CD4-positive, alpha-beta memory T cell (primary cell): ENCODE results near the gene ABCA13. TPM values are rescaled to one million over a fixed set of nuclear protein-coding genes. Genes with fewer than 3 reads are reported as not detected.

Experiments used
- CTCF ChIA-PET: fragments of 350-600 bp; sonication (Branson Sonifier 250); formaldehyde crosslinking; loops from one replicate; lab custom pipeline; 2021; ENCODE audit warnings: inconsistent platforms; ENCODE audit not compliant: partially characterized antibody; lab: Charles Lee
- POLR2A ChIA-PET: fragments of 350-600 bp; sonication (Branson Sonifier 250); formaldehyde crosslinking; loops from one replicate; lab custom pipeline; 2021; ENCODE audit not compliant: partially characterized antibody; lab: Charles Lee
- DNase-seq, 5 donors: peaks; one replicate each; pipeline versions ENCODE4 v3.0.0 to v3.0.0-alpha.2; 2020 to 2022; ENCODE audit warnings: mixed read lengths in 1 of 5
- H3K27ac ChIP-seq: one replicate; pipeline ENCODE4 v1.7.0; 2013; ENCODE audit warnings: low read depth, low read length
- H3K27me3 ChIP-seq: 2 replicates; pipeline ENCODE4 v1.7.0; 2013; ENCODE audit warnings: mild to moderate bottlenecking, low read length, moderate library complexity; ENCODE audit not compliant: insufficient read depth
- H3K36me3 ChIP-seq: 2 replicates; pipeline ENCODE4 v1.7.0; 2013; ENCODE audit warnings: mild to moderate bottlenecking, low read length, moderate library complexity; ENCODE audit not compliant: insufficient read depth
- H3K4me1 ChIP-seq: 2 replicates; pipeline ENCODE4 v1.7.0; 2013; ENCODE audit warnings: mild to moderate bottlenecking, low read length, moderate library complexity; ENCODE audit not compliant: insufficient read depth
- H3K4me3 ChIP-seq, 2 donors: one replicate each; pipeline ENCODE4 v1.7.0; 2013; ENCODE audit warnings: low read length in 2 of 2, mild to moderate bottlenecking in 1 of 2
- H3K9me3 ChIP-seq, 2 donors: one replicate each; pipeline ENCODE4 v1.7.0; 2013; ENCODE audit warnings: low read length in 2 of 2, control low read depth in 1 of 2; ENCODE audit not compliant: control insufficient read depth in 1 of 2
- H3K27ac Mint-ChIP-seq, 7 donors: one replicate each; pipeline ENCODE4 v1.8.0; 2020 to 2021; ENCODE audit warnings: mixed read lengths in 7 of 7, mild to moderate bottlenecking in 6 of 7, inconsistent platforms in 3 of 7, moderate library complexity in 3 of 7
- H3K27me3 Mint-ChIP-seq, 2 donors: one replicate each; pipeline ENCODE4 v1.8.0; 2020 to 2021; ENCODE audit warnings: mixed read lengths in 2 of 2
- H3K36me3 Mint-ChIP-seq, 2 donors: one replicate each; pipeline ENCODE4 v1.8.0; 2020 to 2021; ENCODE audit warnings: mixed read lengths in 2 of 2, inconsistent platforms in 1 of 2, mild to moderate bottlenecking in 1 of 2
- H3K4me1 Mint-ChIP-seq, 4 donors: one replicate each; pipeline ENCODE4 v1.8.0; 2020 to 2021; ENCODE audit warnings: mixed read lengths in 4 of 4, mild to moderate bottlenecking in 1 of 4
- H3K4me3 Mint-ChIP-seq, 8 donors: one replicate each; pipeline ENCODE4 v1.8.0; 2020 to 2021; ENCODE audit warnings: mixed read lengths in 8 of 8, mild to moderate bottlenecking in 7 of 8, moderate library complexity in 6 of 8, inconsistent platforms in 3 of 8
- H3K9me3 Mint-ChIP-seq, 8 donors: one replicate each; pipeline ENCODE4 v1.8.0; 2020 to 2021; ENCODE audit warnings: mixed read lengths in 8 of 8, mild to moderate bottlenecking in 5 of 8, inconsistent platforms in 3 of 8, moderate library complexity in 1 of 8
- intact Hi-C: fragments of 100-400 bp; cut with micrococcal nuclease; formaldehyde crosslinking; loops from one replicate; pipeline ENCODE4 v1.15.1; 2023
- polyA plus RNA-seq, 2 donors: library from polyadenylated mRNA; unstranded; fragments of 300-500 nt; fragmentation: Illumina TruSeq; gene quantifications; one replicate each; pipeline ENCODE4 v1.2.3, GENCODE V29; 2021
- total RNA-seq, 2 experiments: library from RNA; stranded (reverse); gene quantifications; one replicate each; pipeline ENCODE4 v1.2.3, GENCODE V29; 2021

ABCA13 gene
- total and polyA plus RNA-seq, 4 experiments from 2014 or later = not detected

DNA sequence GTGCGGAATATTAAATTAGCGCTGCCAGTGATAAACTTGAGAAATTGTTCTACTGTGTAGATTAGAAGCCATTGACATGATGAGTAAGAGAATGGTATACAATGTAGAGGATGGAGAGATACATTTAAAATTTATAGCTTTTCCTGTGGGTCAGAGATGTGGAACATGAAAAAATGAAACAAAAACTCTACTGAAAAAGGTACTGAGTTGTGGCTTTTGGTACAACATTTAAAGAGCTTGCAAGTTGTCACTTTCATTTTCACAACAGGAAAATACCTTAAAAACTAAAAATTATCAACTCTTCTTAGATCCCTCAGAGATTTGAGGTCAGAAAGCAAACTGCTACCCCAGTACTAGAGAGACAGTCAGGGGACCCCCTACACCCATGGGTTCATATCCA is 404.3 kb downstream of the ABCA13 start:
- H3K4me3 ChIP-seq = no peak overlapping the region
- Mint-ChIP-seq H3K27ac (no peak overlapping the region), H3K4me3 (no peak overlapping the region), H3K9me3 (peaks cover 0 to 8% (median 3%) of the 10 kb centered on the region in 8 donors), H3K27me3 (no peaks in the 10 kb centered on the region), H3K36me3 (no peaks in the 10 kb centered on the region), H3K4me1 (no peaks in the 10 kb centered on the region)
- ChIA-PET CTCF (no interaction called here), POLR2A (no interaction called here)
- no peak for DNase-seq
- no peak overlapping the region for H3K27ac ChIP-seq
- H3K4me1 ChIP-seq = no peaks in the 10 kb centered on the region
- H3K9me3 ChIP-seq = no peaks in the 10 kb centered on the region
- intact Hi-C loops = no loop called here
- no peaks in the 10 kb centered on the region for H3K27me3 ChIP-seq
- no peaks in the 10 kb centered on the region for H3K36me3 ChIP-seq

DNA sequence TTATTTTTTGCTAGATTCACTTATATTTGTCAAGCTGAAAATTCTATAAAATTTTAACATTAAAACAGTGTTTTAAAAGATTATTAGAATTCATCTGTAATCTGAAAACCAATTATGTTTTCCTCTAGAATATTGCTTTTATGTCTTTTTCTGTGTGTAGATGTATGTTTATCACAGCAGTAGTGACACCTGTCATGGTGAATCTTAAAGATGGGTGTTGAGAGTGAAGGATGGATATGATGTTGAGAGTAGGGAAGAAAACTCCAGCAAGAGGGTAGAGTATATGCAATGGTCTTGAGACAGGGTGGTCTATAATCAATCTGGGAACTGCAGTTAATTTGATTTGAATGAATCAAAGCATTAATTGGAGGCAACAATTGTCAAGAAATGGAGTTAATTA is 416.2 kb downstream of the ABCA13 start:
- Histone ChIP-seq H3K9me3 (no peaks in the 10 kb centered on the region), H3K36me3 (no peaks in the 10 kb centered on the region), H3K4me3 (no peak overlapping the region), H3K27me3 (no peaks in the 10 kb centered on the region), H3K4me1 (no peaks in the 10 kb centered on the region), H3K27ac (no peak overlapping the region)
- peaks cover 0 to 3% (median under 1%) of the 10 kb centered on the region in 8 donors for H3K9me3 Mint-ChIP-seq
- H3K27ac Mint-ChIP-seq = no peak overlapping the region
- no peaks in the 10 kb centered on the region for H3K27me3 Mint-ChIP-seq
- CTCF ChIA-PET = no interaction called here
- H3K36me3 Mint-ChIP-seq = no peaks in the 10 kb centered on the region
- no peaks in the 10 kb centered on the region for H3K4me1 Mint-ChIP-seq
- H3K4me3 Mint-ChIP-seq = no peak overlapping the region
- POLR2A ChIA-PET = no interaction called here
- DNase-seq = no peak
- intact Hi-C loops = no loop called here

DNA sequence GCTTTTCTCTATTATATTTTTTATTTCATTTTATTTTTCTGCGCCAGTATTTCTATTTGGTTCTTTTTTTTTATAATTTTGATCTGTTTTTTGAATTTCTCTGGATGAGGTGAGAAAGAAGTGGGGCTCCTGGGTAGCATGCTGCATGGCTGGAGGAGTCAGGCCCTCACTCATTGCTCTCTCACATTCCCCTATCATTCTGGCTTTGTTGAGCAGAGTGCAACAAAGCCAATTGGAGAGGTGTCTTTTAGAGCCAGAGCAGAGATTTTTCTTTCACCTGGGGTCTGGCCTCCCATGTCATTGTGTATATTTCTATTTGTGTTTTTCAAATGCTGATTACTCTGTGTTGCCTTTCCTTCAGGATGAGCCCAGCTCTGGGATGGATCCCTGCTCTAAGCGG is 423.1 kb downstream of the ABCA13 start:
- intact Hi-C loops = no loop called here

DNA sequence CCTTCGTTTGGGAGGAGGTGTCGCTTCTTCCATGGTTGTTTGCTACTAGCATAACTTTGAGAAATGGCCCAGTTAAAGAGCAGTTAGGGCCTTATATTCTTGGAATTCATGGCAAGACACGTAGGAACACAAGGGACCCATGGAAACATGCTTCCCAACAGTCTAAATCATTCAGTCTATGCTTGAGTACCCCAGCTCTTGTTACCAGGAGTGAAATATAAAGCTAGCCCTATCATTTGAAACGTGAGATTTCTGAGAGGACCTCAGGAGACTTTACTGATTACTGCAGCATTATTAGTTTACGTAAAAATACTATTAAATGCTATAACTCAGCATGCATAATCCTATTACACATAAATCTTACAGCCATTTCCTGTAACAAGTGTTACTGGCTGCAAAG is 424.5 kb downstream of the ABCA13 start:
- ChIA-PET CTCF (no interaction called here), POLR2A (no interaction called here)
- H3K27me3 Mint-ChIP-seq = no peaks in the 10 kb centered on the region
- Histone ChIP-seq H3K4me3 (no peak overlapping the region), H3K36me3 (no peaks in the 10 kb centered on the region), H3K9me3 (no peaks in the 10 kb centered on the region), H3K27ac (no peak overlapping the region), H3K27me3 (no peaks in the 10 kb centered on the region), H3K4me1 (no peaks in the 10 kb centered on the region)
- intact Hi-C loops = no loop called here
- no peak for DNase-seq
- peaks cover 0 to 5% (median 0%) of the 10 kb centered on the region in 8 donors for H3K9me3 Mint-ChIP-seq
- H3K4me3 Mint-ChIP-seq = no peak overlapping the region
- no peaks in the 10 kb centered on the region for H3K36me3 Mint-ChIP-seq
- no peak overlapping the region for H3K27ac Mint-ChIP-seq
- no peaks in the 10 kb centered on the region for H3K4me1 Mint-ChIP-seq

More for the DNA sequence above, 423.1 kb downstream of the ABCA13 start:
- no peak overlapping the region for H3K27ac Mint-ChIP-seq
- H3K9me3 ChIP-seq = no peaks in the 10 kb centered on the region
- H3K4me3 ChIP-seq = no peak overlapping the region
- no peaks in the 10 kb centered on the region for H3K4me1 Mint-ChIP-seq
- no peak overlapping the region for H3K27ac ChIP-seq
- H3K36me3 Mint-ChIP-seq = no peaks in the 10 kb centered on the region
- no peak for DNase-seq
- no peaks in the 10 kb centered on the region for H3K36me3 ChIP-seq
- no peak overlapping the region for H3K4me3 Mint-ChIP-seq
- no peaks in the 10 kb centered on the region for H3K27me3 Mint-ChIP-seq
- no peaks in the 10 kb centered on the region for H3K4me1 ChIP-seq
- CTCF ChIA-PET = no interaction called here
- no peaks in the 10 kb centered on the region for H3K27me3 ChIP-seq
- H3K9me3 Mint-ChIP-seq = peaks cover 0 to 5% (median 0%) of the 10 kb centered on the region in 8 donors
- POLR2A ChIA-PET = no interaction called here

DNA sequence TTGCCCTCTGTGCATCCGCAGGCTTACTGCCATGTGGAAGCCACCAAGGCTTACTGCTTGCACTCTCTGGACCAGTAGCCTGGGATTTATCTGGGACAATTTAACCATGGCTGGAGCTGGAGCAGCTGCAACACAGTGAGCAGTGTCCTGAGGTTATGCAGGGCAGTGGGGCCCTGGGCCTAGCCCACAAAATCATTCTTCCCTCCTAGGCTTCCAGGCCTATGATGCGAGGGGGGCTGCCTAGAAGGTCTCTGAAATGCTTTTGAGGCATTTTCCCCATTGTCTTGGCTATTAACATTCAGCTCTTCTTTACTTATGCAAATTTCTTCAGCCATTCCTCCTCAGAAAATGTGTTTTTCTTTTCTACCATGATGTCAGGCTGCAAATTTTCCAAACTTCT is 439.4 kb downstream of the ABCA13 start:
- no peak overlapping the region for H3K27ac ChIP-seq
- ChIA-PET CTCF (no interaction called here), POLR2A (no interaction called here)
- Mint-ChIP-seq H3K36me3 (no peaks in the 10 kb centered on the region), H3K27me3 (no peaks in the 10 kb centered on the region), H3K4me1 (no peaks in the 10 kb centered on the region), H3K27ac (no peak overlapping the region), H3K9me3 (peaks cover 0 to 12% (median 4%) of the 10 kb centered on the region in 8 donors), H3K4me3 (no peak overlapping the region)
- H3K36me3 ChIP-seq = no peaks in the 10 kb centered on the region
- H3K4me1 ChIP-seq = no peaks in the 10 kb centered on the region
- H3K27me3 ChIP-seq = no peaks in the 10 kb centered on the region
- H3K9me3 ChIP-seq = no peaks in the 10 kb centered on the region
- intact Hi-C loops = no loop called here
- H3K4me3 ChIP-seq = no peak overlapping the region
- no peak for DNase-seq

DNA sequence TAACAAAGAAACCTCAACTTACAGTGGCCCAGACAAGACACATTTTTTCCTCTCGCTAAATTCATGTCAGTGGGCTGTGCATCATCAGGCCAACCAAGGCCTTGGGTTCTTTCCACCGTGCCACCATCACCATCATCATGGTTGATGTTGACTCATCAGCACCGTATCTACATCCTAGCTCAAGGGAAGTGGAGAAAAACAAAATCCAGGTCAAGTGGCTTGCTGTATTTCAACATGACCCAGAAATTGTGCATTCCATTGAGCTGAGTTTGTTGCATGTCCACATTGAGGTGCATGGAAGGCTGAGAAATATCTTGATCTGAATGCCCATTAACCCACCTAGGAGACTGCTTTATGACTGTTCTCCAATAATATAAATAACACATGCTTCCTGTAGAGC is 440.7 kb downstream of the ABCA13 start:
- no peaks in the 10 kb centered on the region for H3K4me1 Mint-ChIP-seq
- Histone ChIP-seq H3K27ac (no peak overlapping the region), H3K4me1 (no peaks in the 10 kb centered on the region), H3K4me3 (no peak overlapping the region), H3K36me3 (no peaks in the 10 kb centered on the region), H3K9me3 (no peaks in the 10 kb centered on the region), H3K27me3 (no peaks in the 10 kb centered on the region)
- POLR2A ChIA-PET = no interaction called here
- CTCF ChIA-PET = no interaction called here
- no peak overlapping the region for H3K4me3 Mint-ChIP-seq
- no peaks in the 10 kb centered on the region for H3K36me3 Mint-ChIP-seq
- no peak overlapping the region for H3K27ac Mint-ChIP-seq
- no peaks in the 10 kb centered on the region for H3K27me3 Mint-ChIP-seq
- peaks cover 0 to 7% (median 3%) of the 10 kb centered on the region in 8 donors for H3K9me3 Mint-ChIP-seq
- no peak for DNase-seq
- intact Hi-C loops = no loop called here

DNA sequence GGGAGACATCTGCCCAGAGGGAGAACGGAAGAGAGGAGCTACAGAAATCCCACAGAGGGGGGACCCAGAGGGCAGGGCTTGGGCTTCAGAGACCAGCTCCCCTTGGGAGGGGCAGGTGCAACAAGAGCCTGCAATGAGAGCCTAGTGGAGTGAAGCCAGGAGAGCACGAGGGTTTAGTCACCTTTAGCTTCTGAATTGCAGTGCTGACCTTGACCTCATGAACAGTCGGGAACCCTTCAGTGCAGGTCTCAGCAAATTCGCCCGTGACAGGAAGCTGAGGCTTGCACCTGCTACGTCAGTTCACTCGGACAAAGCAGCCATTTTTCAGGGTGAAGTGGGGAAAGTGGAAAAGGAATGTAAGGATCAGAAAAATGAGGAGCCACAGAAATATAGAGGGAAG is 446.2 kb downstream of the ABCA13 start:
- ChIA-PET POLR2A (no interaction called here), CTCF (no interaction called here)
- Mint-ChIP-seq H3K9me3 (peaks cover 0 to 13% (median 4%) of the 10 kb centered on the region in 8 donors), H3K27me3 (peaks cover 0 to 1% of the 10 kb centered on the region in 2 donors), H3K36me3 (no peaks in the 10 kb centered on the region), H3K27ac (peak overlapping the region in 1 of 7 donors; percentile 13), H3K4me1 (peaks cover 0 to 1% (median 0%) of the 10 kb centered on the region in 4 donors), H3K4me3 (no peak overlapping the region)
- no peaks in the 10 kb centered on the region for H3K9me3 ChIP-seq
- H3K4me3 ChIP-seq = no peak overlapping the region
- intact Hi-C loops = no loop called here
- H3K27me3 ChIP-seq = no peaks in the 10 kb centered on the region
- no peak for DNase-seq
- no peak overlapping the region for H3K27ac ChIP-seq
- H3K36me3 ChIP-seq = no peaks in the 10 kb centered on the region
- H3K4me1 ChIP-seq = no peaks in the 10 kb centered on the region

DNA sequence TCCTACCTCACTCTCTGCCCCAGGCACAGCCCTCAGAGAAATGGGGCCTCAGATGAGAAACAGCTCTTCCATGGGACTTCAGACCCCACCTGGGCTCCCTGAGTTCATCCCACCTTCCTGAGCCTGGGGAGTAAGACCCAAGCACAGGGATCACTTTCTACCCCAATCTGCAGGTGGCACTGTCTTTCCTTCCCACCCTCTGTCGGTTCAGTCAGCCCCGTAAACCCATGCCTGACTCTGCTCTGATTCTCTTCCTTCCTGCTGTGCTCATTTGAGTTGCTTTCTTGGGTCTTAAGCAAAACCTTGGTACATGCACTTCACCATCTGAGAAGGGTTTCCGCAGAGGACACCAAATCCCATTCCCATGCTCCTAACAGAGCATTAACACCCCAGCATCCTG is 446.7 kb downstream of the ABCA13 start:
- Histone ChIP-seq H3K27ac (no peak overlapping the region), H3K9me3 (no peaks in the 10 kb centered on the region), H3K27me3 (no peaks in the 10 kb centered on the region), H3K4me3 (no peak overlapping the region), H3K36me3 (no peaks in the 10 kb centered on the region), H3K4me1 (no peaks in the 10 kb centered on the region)
- Mint-ChIP-seq H3K9me3 (peaks cover 0 to 13% (median 4%) of the 10 kb centered on the region in 8 donors), H3K27me3 (peaks cover 0 to 1% of the 10 kb centered on the region in 2 donors), H3K36me3 (no peaks in the 10 kb centered on the region), H3K4me3 (no peak overlapping the region), H3K27ac (no peak overlapping the region), H3K4me1 (peaks cover 0 to 1% (median 0%) of the 10 kb centered on the region in 4 donors)
- no peak for DNase-seq
- intact Hi-C loops = no loop called here
- ChIA-PET POLR2A (no interaction called here), CTCF (no interaction called here)
